GM12874 (cell line): ENCODE results near the gene CDC42EP3.

Experiments used
- CTCF ChIP-seq: IDR thresholded peaks from 2 replicates; pipeline ENCODE4 v1.5.1; 2011; ENCODE audit warnings: low read depth, mild to moderate bottlenecking, control low read depth, low read length, moderate library complexity; ENCODE audit not compliant: insufficient read depth

The CDC42EP3 gene

GRCh38 chr2:37601569-37601968, 69.9 kb downstream of the CDC42EP3 start:
- no peak for TF ChIP-seq CTCF

GRCh38 chr2:37600735-37601134, 70.7 kb downstream of the CDC42EP3 start:
- TF ChIP-seq CTCF: no peak

GRCh38 chr2:37599688-37600525, 71.5 kb downstream of the CDC42EP3 start:
- TF ChIP-seq CTCF: no peak

GRCh38 chr2:37593694-37594093, 77.7 kb downstream of the CDC42EP3 start:
- no peak for TF ChIP-seq CTCF

GRCh38 chr2:37593024-37593423, 78.4 kb downstream of the CDC42EP3 start:
- no peak for TF ChIP-seq CTCF
